Measurements from ENCODE around the gene UBFD1.
"Not testable (repeated sequence)": the region's sequence is repeated elsewhere in the genome, so short reads cannot be mapped to it uniquely, and the experiment has no call there.

UBFD1 gene

GRCh38 chr16:23527961-23528643 lies 29.4 kb upstream of the UBFD1 start:
- DNase-seq = no peak

GRCh38 chr16:23528644-23529310 lies 28.8 kb upstream of the UBFD1 start:
- DNase-seq = no peak

GRCh38 chr16:23530062-23530461 lies 27.5 kb upstream of the UBFD1 start:
- no peak for DNase-seq

- no peak for DNase-seq
Measured at GRCh38 chr16:23532448-23532847, 25.1 kb upstream of the UBFD1 start.

DNA sequence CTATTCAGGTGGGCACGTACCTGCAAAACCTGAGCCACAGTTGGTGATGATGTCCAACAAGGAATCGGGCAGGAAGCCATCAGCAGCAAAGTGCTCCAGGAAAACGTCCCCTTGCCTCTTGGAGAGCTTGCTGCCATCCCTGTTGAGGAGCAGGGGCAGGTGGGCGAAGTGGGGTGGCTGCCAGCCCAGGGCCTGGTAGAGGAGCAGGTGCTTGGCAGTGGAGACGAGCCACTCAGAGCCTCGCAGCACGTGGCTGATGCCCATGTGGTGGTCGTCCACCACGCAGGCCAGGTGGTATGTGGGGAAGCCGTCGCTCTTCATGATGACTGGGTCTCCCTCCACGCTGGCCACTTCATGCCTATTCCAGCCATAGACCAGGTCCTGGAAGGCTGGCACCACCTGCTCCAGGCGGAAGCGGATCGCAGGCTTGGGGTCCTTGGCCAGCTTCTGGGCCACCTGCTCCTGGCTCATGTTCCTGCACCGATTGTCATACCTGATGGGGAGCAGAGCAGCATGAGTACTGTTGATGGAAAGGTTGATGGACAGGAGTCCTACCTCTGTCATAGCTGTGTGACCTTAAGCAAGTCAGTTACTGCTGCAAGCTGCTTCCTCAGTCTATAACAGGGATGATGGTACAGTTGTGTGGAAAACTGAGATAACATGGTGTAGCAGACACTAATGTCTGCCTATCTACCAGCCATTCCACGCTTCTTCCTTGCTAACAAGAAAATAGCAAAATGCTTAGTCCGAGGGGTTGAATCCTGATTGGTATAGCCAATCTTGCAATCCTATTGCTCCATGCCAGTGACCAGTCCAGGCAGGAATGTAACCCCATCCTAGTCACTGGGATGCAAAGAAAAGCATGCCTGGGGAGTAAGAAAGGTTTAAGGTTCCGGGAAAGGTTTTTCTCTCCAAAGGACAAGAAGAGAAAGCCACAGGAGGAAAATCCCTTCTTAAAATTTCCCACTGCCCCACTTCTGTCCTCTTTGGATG lies 22.4 kb upstream of the UBFD1 start:
- DNase-seq = no peak

DNA sequence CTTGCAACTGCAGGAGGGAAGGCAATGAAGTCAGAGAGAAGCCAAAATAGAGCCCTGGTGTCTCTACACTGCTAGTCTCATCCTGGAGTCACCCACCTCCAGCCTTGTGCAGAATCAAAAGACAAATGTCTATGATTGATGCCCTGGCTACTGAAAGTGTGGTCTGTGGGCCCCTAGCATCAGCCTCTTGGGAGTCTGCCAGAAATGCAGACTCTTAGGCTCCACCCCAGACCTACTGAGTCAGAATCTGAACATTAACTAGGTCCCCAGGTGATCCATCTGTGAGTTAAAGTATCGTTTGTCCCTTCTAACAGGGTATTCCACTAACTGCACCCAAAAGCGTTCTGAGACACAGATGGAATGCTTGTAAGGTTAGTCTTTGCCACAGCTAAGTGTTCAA lies 21.6 kb upstream of the UBFD1 start:
- peak; percentile 19 for DNase-seq

DNA sequence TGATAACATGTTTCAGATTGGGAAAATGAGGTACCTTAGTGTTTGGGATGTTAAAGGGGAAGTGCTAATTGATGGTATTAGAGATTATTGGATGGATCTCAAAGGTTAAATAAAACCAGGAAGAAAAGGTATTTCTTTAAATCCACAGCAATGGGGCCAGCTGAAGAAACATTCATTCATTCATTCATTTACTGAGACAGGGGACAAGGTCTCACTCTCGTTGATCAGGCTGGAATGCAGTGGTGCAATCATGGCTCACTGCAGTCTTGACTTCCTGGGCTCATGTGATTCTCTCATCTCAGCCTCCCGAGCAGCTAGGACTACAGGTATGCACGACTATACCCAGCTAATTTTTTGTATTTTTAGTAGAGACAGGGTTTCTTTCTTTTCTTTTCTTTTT lies 20.1 kb upstream of the UBFD1 start:
- no peak for DNase-seq

DNA sequence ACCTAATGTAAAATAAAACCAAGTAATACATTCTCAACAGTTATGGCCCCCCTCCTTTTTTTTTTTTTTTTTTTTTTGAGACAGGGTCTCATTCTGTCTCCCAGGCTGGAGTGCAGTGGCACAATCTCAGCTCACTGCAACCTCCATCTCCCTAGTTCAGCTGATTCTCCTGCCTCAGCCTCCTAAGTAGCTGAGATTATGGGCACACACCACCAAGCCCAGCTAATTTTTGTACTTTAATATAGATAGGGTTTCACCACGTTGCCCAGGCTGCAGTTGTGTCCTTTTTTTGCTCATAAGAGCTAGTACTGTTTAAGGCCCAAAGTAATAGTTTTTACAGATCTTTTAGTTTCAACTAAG lies 18.6 kb upstream of the UBFD1 start:
- DNase-seq = no peak

DNA sequence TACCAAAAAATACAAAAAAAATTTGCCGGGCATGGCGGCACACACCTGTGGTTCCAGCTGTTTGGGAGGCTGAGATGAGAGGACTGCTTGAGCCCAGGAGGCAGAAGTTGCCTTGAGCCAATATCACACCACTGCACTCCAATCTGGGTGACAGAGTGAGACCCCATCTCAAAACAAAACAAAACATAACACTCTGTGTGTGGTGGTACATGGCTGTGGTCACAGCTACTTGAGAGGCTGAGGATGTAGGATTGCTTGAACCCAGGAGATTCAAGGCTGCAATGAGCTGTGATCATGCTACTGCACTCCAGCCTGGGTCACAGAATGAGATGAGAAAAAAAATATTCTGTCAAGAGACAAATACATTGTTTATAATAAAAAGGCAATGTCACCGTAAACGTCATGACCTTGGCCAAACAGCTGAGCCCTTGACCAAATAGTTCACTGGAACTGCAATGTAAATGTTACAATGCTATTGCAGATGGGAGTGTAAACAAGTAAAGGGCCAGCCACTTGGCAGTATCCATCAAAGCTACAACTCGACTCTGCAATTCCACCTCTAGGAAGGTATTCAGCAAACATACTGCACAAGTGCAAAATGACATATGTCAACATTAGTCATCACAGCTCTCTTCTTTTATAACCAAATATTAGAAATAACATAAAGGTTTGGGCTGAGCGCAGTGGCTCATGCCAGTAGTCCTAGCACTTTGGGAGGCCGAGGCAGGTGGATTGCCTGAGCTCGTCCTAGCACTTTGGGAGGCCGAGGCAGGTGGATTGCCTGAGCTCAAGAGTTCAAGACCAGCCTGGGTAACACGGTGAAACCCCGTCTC lies 17.3 kb upstream of the UBFD1 start:
- no peak for DNase-seq

- not testable (repeated sequence) for DNase-seq
Measured at GRCh38 chr16:23540817-23541178, 16.7 kb upstream of the UBFD1 start.

GRCh38 chr16:23544436-23544835 lies 13.1 kb upstream of the UBFD1 start:
- DNase-seq = no peak

GRCh38 chr16:23549938-23550337 lies 7.6 kb upstream of the UBFD1 start:
- DNase-seq = no peak

GRCh38 chr16:23552161-23552560 lies 5.4 kb upstream of the UBFD1 start:
- DNase-seq = no peak

- DNase-seq = no peak
Measured at GRCh38 chr16:23554536-23554935, 3.0 kb upstream of the UBFD1 start.

DNA sequence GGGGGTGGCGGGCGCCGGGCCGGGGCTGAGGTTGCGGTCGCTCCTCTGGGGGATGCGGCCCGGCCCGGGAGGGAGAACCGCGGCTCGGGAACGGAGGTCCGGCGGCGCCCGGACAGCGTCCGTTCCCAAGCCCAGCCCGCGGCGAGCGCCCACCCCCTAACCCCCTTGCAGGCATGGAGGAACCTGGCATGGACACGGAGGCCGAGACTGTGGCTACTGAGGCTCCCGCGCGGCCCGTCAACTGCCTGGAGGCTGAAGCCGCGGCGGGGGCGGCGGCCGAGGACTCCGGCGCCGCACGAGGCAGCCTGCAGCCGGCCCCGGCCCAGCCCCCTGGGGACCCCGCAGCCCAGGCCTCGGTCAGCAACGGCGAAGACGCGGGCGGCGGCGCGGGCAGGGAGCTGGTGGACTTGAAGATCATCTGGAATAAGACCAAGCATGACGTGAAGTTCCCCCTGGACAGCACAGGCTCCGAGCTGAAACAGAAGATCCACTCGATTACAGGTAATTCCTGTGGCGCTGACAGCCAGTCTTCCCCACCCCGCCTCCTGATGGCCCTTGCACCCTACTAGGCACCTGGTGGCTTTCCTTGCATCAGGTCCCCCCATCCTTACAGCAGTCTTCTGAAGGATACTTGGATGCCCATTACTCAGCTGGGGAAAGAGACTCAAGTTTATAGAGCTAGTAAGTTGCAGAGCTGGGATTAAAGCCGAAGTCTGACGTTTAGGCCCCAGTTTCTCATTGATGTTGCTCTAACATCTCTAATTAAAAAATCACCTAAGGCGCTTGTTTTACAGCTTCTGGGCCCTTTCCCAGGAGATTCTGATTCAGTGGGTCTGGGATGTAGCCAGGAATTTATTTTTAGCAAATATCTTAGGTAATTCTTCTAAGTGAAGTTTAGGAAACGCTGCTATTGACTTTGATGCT lies 514 bp downstream of the UBFD1 start:
- peak; percentile 17 for DNase-seq

GRCh38 chr16:23561586-23561985 lies 4.1 kb downstream of the UBFD1 start:
- no peak for DNase-seq

DNA sequence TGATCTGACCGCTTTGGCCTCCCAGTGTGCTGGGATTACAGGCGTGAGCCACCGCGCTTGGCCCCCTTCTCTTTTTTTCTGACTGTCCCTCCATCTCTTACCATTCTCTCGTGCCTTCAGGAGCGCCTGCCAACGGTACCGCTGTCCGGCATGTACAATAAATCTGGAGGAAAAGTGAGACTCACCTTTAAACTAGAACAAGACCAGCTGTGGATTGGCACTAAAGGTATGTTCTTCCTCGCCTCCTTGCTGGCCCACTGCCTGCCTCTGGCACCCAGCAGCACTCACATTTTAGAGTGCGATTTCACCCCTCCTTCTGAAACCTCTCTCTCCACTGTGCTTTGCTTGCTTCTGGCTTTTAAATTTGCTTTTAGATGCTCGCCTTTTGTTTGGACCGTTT lies 5.0 kb downstream of the UBFD1 start:
- DNase-seq = no peak

- DNase-seq = no peak
Measured at GRCh38 chr16:23563186-23563585, 5.7 kb downstream of the UBFD1 start.

- no peak for DNase-seq
Measured at GRCh38 chr16:23564575-23565363, 7.2 kb downstream of the UBFD1 start.

- DNase-seq = no peak
Measured at GRCh38 chr16:23566724-23567123, 9.2 kb downstream of the UBFD1 start.

DNA sequence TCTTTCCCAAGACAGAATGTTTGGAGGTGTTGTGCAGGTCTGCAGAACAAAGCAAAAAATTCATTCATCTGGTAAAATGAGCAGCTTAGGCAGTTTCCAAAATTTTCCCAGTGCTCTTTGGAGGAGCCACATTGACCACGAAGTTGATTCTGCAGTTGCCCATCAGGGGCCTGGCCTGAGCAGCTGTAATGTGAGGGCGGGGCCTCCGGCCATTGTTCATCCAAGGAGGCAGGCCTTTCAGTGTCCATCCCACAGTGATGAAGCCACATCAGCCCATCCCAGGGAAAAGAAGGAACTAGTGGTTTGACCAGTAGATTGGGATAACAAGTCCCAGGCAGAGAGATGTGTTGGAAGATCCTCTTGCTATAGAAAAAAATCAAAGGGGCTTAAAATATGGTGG lies 10.1 kb downstream of the UBFD1 start:
- DNase-seq = no peak

All from fibroblast of upper back skin (primary cell).